ENCODE data around the gene ACO2.

DNA sequence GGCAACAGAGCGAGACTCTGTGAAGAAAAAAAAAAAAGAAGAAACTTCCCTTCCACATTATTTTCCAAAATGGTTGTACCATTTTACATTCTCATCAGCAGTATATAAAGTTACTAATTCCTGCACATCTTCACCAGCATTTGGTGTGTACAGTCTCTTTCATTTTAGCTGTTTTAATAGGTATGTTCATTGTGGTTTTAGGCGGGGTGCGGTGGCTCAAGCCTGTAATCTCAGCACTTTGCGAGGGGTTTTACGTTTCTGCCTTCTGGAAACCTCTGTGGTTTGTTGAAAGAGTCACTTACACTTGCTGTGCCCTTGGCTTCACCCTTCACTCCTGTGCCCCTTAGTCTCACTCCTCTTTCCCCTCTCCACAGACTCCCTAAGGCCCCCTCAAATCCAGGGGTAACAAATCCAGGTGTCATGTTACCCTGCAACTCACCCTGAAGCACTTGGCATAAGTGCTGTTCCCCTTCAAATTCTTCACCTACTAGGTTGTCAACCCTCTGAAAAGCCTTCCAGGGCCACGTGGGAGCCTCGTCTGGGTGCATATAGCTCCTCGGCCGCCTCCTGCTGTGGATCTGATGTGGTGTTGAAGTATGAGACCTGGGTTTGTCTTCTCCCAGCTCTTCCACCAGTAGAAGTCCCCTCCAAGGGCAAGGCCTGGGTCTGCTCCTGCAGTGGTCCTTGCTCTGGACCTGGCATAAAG lies 43.1 kb upstream of the ACO2 start:
- TF ChIP-seq CTCF (conservative IDR thresholded peaks at IDR 0.05) (no peak), EZH2 (IDR thresholded peaks at IDR 0.05; ENCODE audit: low read depth) (no peak)
